Measurements from ENCODE around the gene ADGRF5. TPM values are rescaled to one million over a fixed set of nuclear protein-coding genes. Genes with fewer than 3 reads are reported as not detected.
"Not testable (repeated sequence)": the region's sequence is repeated elsewhere in the genome, so short reads cannot be mapped to it uniquely, and the experiment has no call there.

ADGRF5 gene
- total and polyA plus RNA-seq, 11 donors: 24.5 to 89.6 (median 46.8) TPM

GRCh38 chr6:46838033-46838432 is 83.7 kb downstream of the ADGRF5 start:
- ATAC-seq: no peak
- H3K27me3 ChIP-seq: no peaks in the 10 kb centered on the region
- TF ChIP-seq CTCF (IDR thresholded peaks at IDR 0.05): no peak
- no peak for TF ChIP-seq POLR2A (IDR thresholded peaks at IDR 0.05)
- no peaks in the 10 kb centered on the region for H3K36me3 ChIP-seq
- WGBS, 4 donors: 90 to 100% (median 98%) methylated on average over 2 of the region's 2 CpGs
- H3K4me1 ChIP-seq: peaks cover 0 to 3% (median 0%) of the 10 kb centered on the region in 12 donors
- peaks cover 0 to 21% (median 6%) of the 10 kb centered on the region in 12 donors for H3K9me3 ChIP-seq
- H3K27ac ChIP-seq: no peak overlapping the region
- DNase-seq: no peak
- H3K4me3 ChIP-seq: no peak overlapping the region
- intact Hi-C loops (cut with DNase I): no loop called here

GRCh38 chr6:46834991-46835390 is 86.7 kb downstream of the ADGRF5 start:
- ATAC-seq; H3K27me3 ChIP-seq; H3K9me3 ChIP-seq; intact Hi-C loops (cut with DNase I); H3K36me3 ChIP-seq; H3K4me1 ChIP-seq; DNase-seq; H3K4me3 ChIP-seq: not testable (repeated sequence)
- 90 to 93% (median 91%) methylated on average over 2 of the region's 2 CpGs for WGBS, 4 donors
- peak overlapping the region in 6 of 12 donors; percentile 3 to 22 (median 8) for H3K27ac ChIP-seq

DNA sequence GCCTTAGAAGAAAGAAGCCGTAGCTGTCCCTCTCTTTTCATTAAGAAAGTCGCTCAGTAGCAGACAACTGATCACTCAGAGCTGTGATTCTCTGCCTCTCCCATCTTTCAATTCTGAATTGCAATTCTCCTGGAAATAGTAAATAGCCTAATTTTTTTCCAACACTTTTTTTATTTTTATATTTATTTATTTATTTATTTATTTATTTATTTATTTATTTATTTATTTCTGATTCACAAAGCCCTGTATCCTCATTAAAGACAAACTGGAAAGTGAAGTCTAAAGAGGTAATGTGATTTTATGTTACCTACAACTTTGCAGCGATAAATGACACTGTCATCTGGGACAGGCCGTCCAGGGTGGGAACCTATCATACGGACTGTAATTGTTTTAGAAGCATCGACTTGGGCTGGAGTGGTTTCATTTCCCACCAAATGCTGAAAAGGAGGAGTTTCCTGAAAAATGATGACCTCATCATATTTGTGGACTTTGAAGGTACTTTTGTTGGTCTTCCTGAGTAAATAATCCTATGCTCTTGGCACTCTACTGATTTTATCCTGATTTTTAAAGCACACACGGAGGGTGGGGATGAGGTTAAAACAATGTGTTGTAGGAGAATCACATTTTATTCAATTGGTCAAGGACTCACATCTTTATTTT is 87.4 kb downstream of the ADGRF5 start:
- H3K27me3 ChIP-seq; H3K4me1 ChIP-seq; H3K9me3 ChIP-seq; H3K4me3 ChIP-seq; DNase-seq; H3K36me3 ChIP-seq; intact Hi-C loops (cut with DNase I): not testable (repeated sequence)
- 48 to 65% (median 59%) methylated on average over 7 of the region's 7 CpGs for WGBS, 4 donors
- ATAC-seq: peak in 3 of 4 donors; percentile 36 to 83 (median 51)
- peak overlapping the region in 5 of 12 donors; percentile 7 to 46 (median 16) for H3K27ac ChIP-seq

- intact Hi-C loops (cut with DNase I): no loop called here
- H3K27ac ChIP-seq: no peak overlapping the region
- no peaks in the 10 kb centered on the region for H3K36me3 ChIP-seq
- WGBS, 4 donors: 90 to 95% (median 93%) methylated on average over 3 of the region's 3 CpGs
- DNase-seq (no peak), ATAC-seq (no peak)
- H3K9me3 ChIP-seq: no peaks in the 10 kb centered on the region
- peaks cover 0 to 3% (median 0%) of the 10 kb centered on the region in 12 donors for H3K4me1 ChIP-seq
- no peak for TF ChIP-seq CTCF (IDR thresholded peaks at IDR 0.05)
- TF ChIP-seq POLR2A (IDR thresholded peaks at IDR 0.05): no peak
- H3K4me3 ChIP-seq: no peak overlapping the region
- H3K27me3 ChIP-seq: no peaks in the 10 kb centered on the region
These were observed 88.9 kb downstream of the ADGRF5 start for GRCh38 chr6:46832816-46833215.

DNA sequence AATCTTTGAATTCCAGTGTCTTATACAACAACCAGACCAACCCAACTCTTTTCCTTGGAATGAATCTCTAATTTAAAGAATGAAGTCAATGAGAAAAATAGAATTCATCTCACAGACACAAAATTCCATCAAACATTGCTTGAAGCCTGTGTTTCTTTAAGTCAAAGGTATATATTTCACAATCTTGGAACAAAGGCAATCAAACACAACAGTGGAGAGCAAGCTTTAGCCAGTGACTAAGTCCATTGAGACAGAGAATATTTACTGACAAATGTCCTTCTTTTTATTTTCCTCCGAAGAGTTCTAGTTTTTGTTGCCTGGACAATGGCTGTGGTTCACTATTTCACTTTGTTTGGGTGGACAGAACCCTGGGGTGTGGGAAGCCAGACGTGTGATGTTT is 92.8 kb downstream of the ADGRF5 start:
- Histone ChIP-seq H3K4me3 (no peak overlapping the region), H3K27ac (no peak overlapping the region), H3K36me3 (no peaks in the 10 kb centered on the region), H3K27me3 (peaks cover 0 to 5% (median 0%) of the 10 kb centered on the region in 9 donors), H3K4me1 (no peaks in the 10 kb centered on the region), H3K9me3 (no peaks in the 10 kb centered on the region)
- DNase-seq (no peak), ATAC-seq (no peak)
- intact Hi-C loops (cut with DNase I): no loop called here
- TF ChIP-seq POLR2A (IDR thresholded peaks at IDR 0.05) (no peak), CTCF (IDR thresholded peaks at IDR 0.05) (no peak)
- 73 to 83% (median 80%) methylated on average over 2 of the region's 2 CpGs for WGBS, 4 donors

Data from heart left ventricle (tissue), 16 donors.